Liver (tissue), 9 donors: ENCODE results near the gene ENOX1. TPM values are rescaled to one million over a fixed set of nuclear protein-coding genes. Genes with fewer than 3 reads are reported as not detected.

ENCODE experiments used
- DNase-seq: peaks from one replicate; pipeline ENCODE4 v3.0.0-alpha.2; 2017; ENCODE audit warnings: low spot score
- H3K27ac ChIP-seq, 2 donors: one replicate each; pipeline ENCODE4 v1.7.0; 2013; ENCODE audit warnings: inconsistent platforms in 2 of 2, low read length in 2 of 2, control low read depth in 1 of 2, low read depth in 1 of 2, mild to moderate bottlenecking in 1 of 2
- H3K27me3 ChIP-seq, 4 donors: one replicate each; pipeline versions ENCODE4 v1.6.1 to v1.7.0; 2013; ENCODE audit warnings: low read length in 3 of 4, inconsistent platforms in 1 of 4, mild to moderate bottlenecking in 1 of 4, moderate library complexity in 1 of 4; ENCODE audit not compliant: control insufficient read depth in 4 of 4, insufficient read depth in 4 of 4
- H3K36me3 ChIP-seq, 4 donors: one replicate each; pipeline versions ENCODE4 v1.6.1 to v1.7.0; 2013; ENCODE audit warnings: low read length in 3 of 4, mild to moderate bottlenecking in 3 of 4, low read depth in 1 of 4, moderate library complexity in 1 of 4; ENCODE audit not compliant: control insufficient read depth in 4 of 4, insufficient read depth in 3 of 4
- H3K4me1 ChIP-seq, 4 donors: one replicate each; pipeline versions ENCODE4 v1.6.1 to v1.7.0; 2013; ENCODE audit warnings: low read length in 3 of 4, mild to moderate bottlenecking in 3 of 4, moderate library complexity in 1 of 4; ENCODE audit not compliant: control insufficient read depth in 4 of 4, insufficient read depth in 4 of 4
- H3K4me3 ChIP-seq, 3 donors: one replicate each; pipeline versions ENCODE4 v1.6.1 to v1.7.0; 2013; ENCODE audit warnings: low read length in 3 of 3, control low read depth in 1 of 3, low read depth in 1 of 3, mild to moderate bottlenecking in 1 of 3
- H3K9ac ChIP-seq, 2 donors: one replicate each; pipeline ENCODE4 v1.7.0; 2013; ENCODE audit warnings: low read length in 2 of 2, mild to moderate bottlenecking in 2 of 2, moderate library complexity in 2 of 2, control low read depth in 1 of 2, low read depth in 1 of 2
- H3K9me3 ChIP-seq, 4 donors: one replicate each; pipeline versions ENCODE4 v1.6.1 to v1.7.0; 2013; ENCODE audit warnings: low read length in 3 of 4; ENCODE audit not compliant: control insufficient read depth in 4 of 4
- ATF3 ChIP-seq: IDR thresholded peaks from 2 replicates; pipeline ENCODE4 v1.6.1; 2016; ENCODE audit warnings: antibody characterized with exemption
- CTCF ChIP-seq: fragments of 150-350 bp; IDR thresholded peaks from 2 replicates; pipeline ENCODE4 v1.5.1; 2017; ENCODE audit warnings: improper control_type of control experiment, low read depth, low read length; ENCODE audit not compliant: missing input control
- EGR1 ChIP-seq, 2 donors: IDR thresholded peaks; 2 replicates each; pipeline ENCODE4 v1.6.1; 2016 to 2018; ENCODE audit warnings: antibody characterized with exemption in 2 of 2, low read depth in 2 of 2
- FOXA1 ChIP-seq: IDR thresholded peaks from 2 replicates; pipeline ENCODE4 v1.6.1; 2016; ENCODE audit warnings: antibody characterized with exemption
- FOXA2 ChIP-seq: IDR thresholded peaks from 2 replicates; pipeline ENCODE4 v1.6.1; 2016; ENCODE audit warnings: antibody characterized with exemption
- GABPA ChIP-seq, 2 donors: IDR thresholded peaks in 1 of 2; conservative IDR thresholded peaks in 1 of 2; 2 replicates each; pipeline ENCODE4 v1.6.1; 2016; ENCODE audit warnings: antibody characterized with exemption in 2 of 2, mild to moderate bottlenecking in 1 of 2, moderate library complexity in 1 of 2
- HNF4A ChIP-seq, 2 donors: conservative IDR thresholded peaks; 2 replicates each; pipeline ENCODE4 v1.6.1; 2016; ENCODE audit warnings: antibody characterized with exemption in 2 of 2, mild to moderate bottlenecking in 2 of 2
- HNF4G ChIP-seq: IDR thresholded peaks from 2 replicates; pipeline ENCODE4 v1.6.1; 2016; ENCODE audit warnings: antibody characterized with exemption
- JUND ChIP-seq, 2 donors: IDR thresholded peaks; 2 replicates each; pipeline ENCODE4 v1.6.1; 2016; ENCODE audit warnings: antibody characterized with exemption in 2 of 2
- MAX ChIP-seq: IDR thresholded peaks from 2 replicates; pipeline ENCODE4 v1.6.1; 2016; ENCODE audit warnings: antibody characterized with exemption
- NR2F2 ChIP-seq: IDR thresholded peaks from 2 replicates; pipeline ENCODE4 v1.6.1; 2016; ENCODE audit warnings: antibody characterized with exemption
- RAD21 ChIP-seq, 2 donors: IDR thresholded peaks; 2 replicates each; pipeline ENCODE4 v1.6.1; 2016; ENCODE audit warnings: antibody characterized with exemption in 2 of 2, mild to moderate bottlenecking in 2 of 2
- REST ChIP-seq: IDR thresholded peaks from 2 replicates; pipeline ENCODE4 v1.6.1; 2016; ENCODE audit warnings: antibody characterized with exemption, mild to moderate bottlenecking
- RXRA ChIP-seq, 2 donors: IDR thresholded peaks; 2 replicates each; pipeline ENCODE4 v1.6.1; 2017 to 2018; ENCODE audit warnings: antibody characterized with exemption in 2 of 2, mild to moderate bottlenecking in 1 of 2
- SP1 ChIP-seq: IDR thresholded peaks from 2 replicates; pipeline ENCODE4 v1.6.1; 2018; ENCODE audit warnings: antibody characterized with exemption, mild to moderate bottlenecking
- TAF1 ChIP-seq: conservative IDR thresholded peaks from 2 replicates; pipeline ENCODE4 v1.6.1; 2016; ENCODE audit warnings: antibody characterized with exemption, mild to moderate bottlenecking
- YY1 ChIP-seq: IDR thresholded peaks from 2 replicates; pipeline ENCODE4 v1.6.1; 2016; ENCODE audit warnings: antibody characterized with exemption, mild to moderate bottlenecking
- WGBS: extraction: QIAGEN DNeasy Blood & Tissue Kit; methylation state at CpG from one replicate; pipeline ENCODE4 v1.1.7; 2013; 5-methylcytosine and 5-hydroxymethylcytosine counted together
- polyA plus RNA-seq, 2 donors: library from polyadenylated mRNA; stranded (reverse) in 1 of 2; unstranded in 1 of 2; fragments of 200-250 nt in 1 of 2; fragments of >200 nt in 1 of 2; fragmentation: Nextera tagmentation in 1 of 2; extraction: Ambion mirVana in 1 of 2; gene quantifications; one replicate each; pipeline versions ENCODE4 v1.2.1 to v1.2.3, GENCODE V29; 2013 to 2015
- total RNA-seq, 2 donors: library from RNA; depleted of rRNA; stranded (reverse); fragments of >200 nt; gene quantifications; one replicate each; pipeline ENCODE4 v1.2.3, GENCODE V29; 2014
- TF ChIP-seq, protein P1 (sequence below): IDR thresholded peaks from 2 replicates; pipeline ENCODE4 v1.6.1; 2016; ENCODE audit warnings: antibody characterized with exemption
- donor health status: healthy.
- donor health status: healthy.
- donor health status: healthy.
- donor health status: healthy.
- donor health status: healthy.

Gene ENOX1
- total and polyA plus RNA-seq, 4 donors, result 0.02 to 0.33 (median 0.08) TPM; not detected in 1

DNA sequence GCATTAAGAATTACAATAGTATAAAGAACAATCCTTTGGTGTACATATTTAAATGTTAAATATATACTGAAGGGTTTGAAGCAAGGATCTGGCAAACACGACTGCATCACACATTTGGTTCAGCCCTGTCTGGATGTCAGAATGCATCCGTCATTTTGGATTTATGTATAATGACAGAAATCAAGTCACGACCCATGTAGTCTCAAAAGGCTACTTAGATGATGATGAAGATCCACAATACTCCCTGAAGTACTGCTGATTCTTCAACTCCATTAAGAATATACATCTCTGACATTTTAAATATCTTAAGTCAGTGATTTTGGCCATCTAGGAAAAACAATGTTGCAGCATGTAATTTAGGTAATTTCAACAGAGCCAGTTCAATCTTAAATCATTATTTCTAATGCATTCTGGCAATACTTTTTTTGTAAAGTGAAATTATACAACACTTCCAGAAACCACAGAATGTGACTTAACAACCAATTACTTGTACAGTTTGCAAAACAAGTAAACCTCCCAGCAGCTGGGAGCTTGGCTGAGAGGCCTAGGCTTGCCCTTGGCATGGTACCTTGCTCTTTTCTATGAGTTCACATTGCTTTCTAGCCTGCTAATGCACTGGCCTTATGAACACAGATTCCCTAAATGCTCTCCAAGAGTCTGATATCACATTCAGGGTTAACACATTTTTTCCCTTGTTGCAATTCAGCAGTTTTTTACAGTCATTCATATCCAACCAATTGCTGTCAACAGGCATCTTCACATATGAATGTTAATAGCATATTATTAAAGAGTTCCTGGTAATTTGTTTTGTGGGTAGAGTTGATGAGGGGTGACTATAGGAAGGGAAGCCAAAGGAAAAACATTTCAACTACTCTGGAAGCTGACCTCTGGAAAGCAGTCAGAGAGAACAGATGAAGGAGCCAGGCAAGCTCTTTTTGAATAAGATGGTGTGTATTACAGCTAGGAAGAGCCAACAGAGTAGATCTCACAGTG lies 175.2 kb downstream of the ENOX1 start:
- Histone ChIP-seq H3K4me1 (no peaks in the 10 kb centered on the region), H3K4me3 (no peak overlapping the region), H3K9ac (no peak overlapping the region), H3K36me3 (no peaks in the 10 kb centered on the region), H3K27me3 (no peaks in the 10 kb centered on the region), H3K9me3 (no peaks in the 10 kb centered on the region), H3K27ac (no peak overlapping the region)
- DNase-seq, result no peak
- 92% methylated on average over 3 of the region's 3 CpGs for WGBS
- TF ChIP-seq, protein P1, sequence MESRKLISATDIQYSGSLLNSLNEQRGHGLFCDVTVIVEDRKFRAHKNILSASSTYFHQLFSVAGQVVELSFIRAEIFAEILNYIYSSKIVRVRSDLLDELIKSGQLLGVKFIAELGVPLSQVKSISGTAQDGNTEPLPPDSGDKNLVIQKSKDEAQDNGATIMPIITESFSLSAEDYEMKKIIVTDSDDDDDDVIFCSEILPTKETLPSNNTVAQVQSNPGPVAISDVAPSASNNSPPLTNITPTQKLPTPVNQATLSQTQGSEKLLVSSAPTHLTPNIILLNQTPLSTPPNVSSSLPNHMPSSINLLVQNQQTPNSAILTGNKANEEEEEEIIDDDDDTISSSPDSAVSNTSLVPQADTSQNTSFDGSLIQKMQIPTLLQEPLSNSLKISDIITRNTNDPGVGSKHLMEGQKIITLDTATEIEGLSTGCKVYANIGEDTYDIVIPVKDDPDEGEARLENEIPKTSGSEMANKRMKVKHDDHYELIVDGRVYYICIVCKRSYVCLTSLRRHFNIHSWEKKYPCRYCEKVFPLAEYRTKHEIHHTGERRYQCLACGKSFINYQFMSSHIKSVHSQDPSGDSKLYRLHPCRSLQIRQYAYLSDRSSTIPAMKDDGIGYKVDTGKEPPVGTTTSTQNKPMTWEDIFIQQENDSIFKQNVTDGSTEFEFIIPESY, result no peak
- TF ChIP-seq NR2F2 (no peak), RAD21 (IDR thresholded peaks at IDR 0.05) (no peak), SP1 (no peak), FOXA2 (no peak), REST (no peak), HNF4G (no peak), TAF1 (no peak), CTCF (no peak), YY1 (no peak), ATF3 (no peak), GABPA (IDR thresholded peaks at IDR 0.05 in 1 of 2, conservative IDR thresholded peaks at IDR 0.05 in 1 of 2) (no peak), MAX (no peak), HNF4A (conservative IDR thresholded peaks at IDR 0.05) (no peak), RXRA (IDR thresholded peaks at IDR 0.05) (no peak), EGR1 (IDR thresholded peaks at IDR 0.05; ENCODE audit: low read depth in 2 of 2) (no peak), FOXA1 (no peak), JUND (IDR thresholded peaks at IDR 0.05) (no peak)
